OCI-LY3 (cell line): ENCODE results near the gene GRIP1.

Source experiments
- EZH2phosphoT487 ChIP-seq: fragments of 200-600 bp; shearing (Covaris generic); IDR thresholded peaks from 2 replicates; pipeline ENCODE4 v1.6.1; 2018; ENCODE audit warnings: antibody characterized with exemption, mixed run types, low read depth
- TF ChIP-seq, protein P1 (sequence below): fragments of 200-600, 300-600 bp; sonication (generic); IDR thresholded peaks from 2 replicates; pipeline ENCODE4 v1.5.1; 2014; ENCODE audit warnings: antibody characterized with exemption, low read length, low read depth

- TF ChIP-seq, protein P1, sequence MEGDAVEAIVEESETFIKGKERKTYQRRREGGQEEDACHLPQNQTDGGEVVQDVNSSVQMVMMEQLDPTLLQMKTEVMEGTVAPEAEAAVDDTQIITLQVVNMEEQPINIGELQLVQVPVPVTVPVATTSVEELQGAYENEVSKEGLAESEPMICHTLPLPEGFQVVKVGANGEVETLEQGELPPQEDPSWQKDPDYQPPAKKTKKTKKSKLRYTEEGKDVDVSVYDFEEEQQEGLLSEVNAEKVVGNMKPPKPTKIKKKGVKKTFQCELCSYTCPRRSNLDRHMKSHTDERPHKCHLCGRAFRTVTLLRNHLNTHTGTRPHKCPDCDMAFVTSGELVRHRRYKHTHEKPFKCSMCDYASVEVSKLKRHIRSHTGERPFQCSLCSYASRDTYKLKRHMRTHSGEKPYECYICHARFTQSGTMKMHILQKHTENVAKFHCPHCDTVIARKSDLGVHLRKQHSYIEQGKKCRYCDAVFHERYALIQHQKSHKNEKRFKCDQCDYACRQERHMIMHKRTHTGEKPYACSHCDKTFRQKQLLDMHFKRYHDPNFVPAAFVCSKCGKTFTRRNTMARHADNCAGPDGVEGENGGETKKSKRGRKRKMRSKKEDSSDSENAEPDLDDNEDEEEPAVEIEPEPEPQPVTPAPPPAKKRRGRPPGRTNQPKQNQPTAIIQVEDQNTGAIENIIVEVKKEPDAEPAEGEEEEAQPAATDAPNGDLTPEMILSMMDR, result no peak
- TF ChIP-seq EZH2phosphoT487, result no peak
Observed at GRCh38 chr12:66387117-66387516, 291.8 kb downstream of the GRIP1 start.
